Activated CD4-positive, alpha-beta memory T cell treated with anti-CD3 and anti-CD28 coated beads for 36 hours (primary cell): ENCODE measurements around the gene NOS1AP. TPM values are rescaled to one million over a fixed set of nuclear protein-coding genes. Genes with fewer than 3 reads are reported as not detected.

Experiments used
- CTCF ChIA-PET: fragments of 350-600 bp; sonication (Branson Sonifier 250); formaldehyde crosslinking; loops from one replicate; lab custom pipeline; 2021; ENCODE audit warnings: antibody characterized with exemption, inconsistent platforms; lab: Charles Lee
- POLR2A ChIA-PET: fragments of 350-600 bp; sonication (Branson Sonifier 250); formaldehyde crosslinking; loops from one replicate; lab custom pipeline; 2021; ENCODE audit warnings: antibody characterized with exemption; lab: Charles Lee
- DNase-seq: peaks from one replicate; pipeline ENCODE4 v3.0.0-alpha.2; 2020
- H3K27ac Mint-ChIP-seq: one replicate; pipeline ENCODE4 v1.8.0; 2021; ENCODE audit warnings: mixed read lengths
- H3K27me3 Mint-ChIP-seq: one replicate; pipeline ENCODE4 v1.8.0; 2021; ENCODE audit warnings: mixed read lengths
- H3K36me3 Mint-ChIP-seq: one replicate; pipeline ENCODE4 v1.8.0; 2021; ENCODE audit warnings: mixed read lengths
- H3K4me1 Mint-ChIP-seq: one replicate; pipeline ENCODE4 v1.8.0; 2021; ENCODE audit warnings: low read depth, mixed read lengths
- H3K4me3 Mint-ChIP-seq: one replicate; pipeline ENCODE4 v1.8.0; 2021; ENCODE audit warnings: mild to moderate bottlenecking, mixed read lengths
- H3K9me3 Mint-ChIP-seq: one replicate; pipeline ENCODE4 v1.8.0; 2021; ENCODE audit warnings: mixed read lengths
- intact Hi-C: fragments of 100-400 bp; cut with micrococcal nuclease; formaldehyde crosslinking; loops from one replicate; pipeline ENCODE4 v1.15.1; 2023
- total RNA-seq, 2 experiments: library from RNA; stranded (reverse); gene quantifications; one replicate each; pipeline ENCODE4 v1.2.3, GENCODE V29; 2021

The NOS1AP gene
- total RNA-seq, 2 experiments from 2014 or later: 0.12 TPM; not detected in 1

GRCh38 chr1:162314206-162314605, 244.7 kb downstream of the NOS1AP start:
- POLR2A ChIA-PET: no interaction called here
- peaks cover 11% of the 10 kb centered on the region for H3K27me3 Mint-ChIP-seq
- CTCF ChIA-PET: no interaction called here
- no peaks in the 10 kb centered on the region for H3K9me3 Mint-ChIP-seq
- no peak for DNase-seq
- intact Hi-C loops: no loop called here
- H3K36me3 Mint-ChIP-seq: no peaks in the 10 kb centered on the region
- H3K27ac Mint-ChIP-seq: no peak overlapping the region
- no peaks in the 10 kb centered on the region for H3K4me1 Mint-ChIP-seq
- H3K4me3 Mint-ChIP-seq: no peak overlapping the region

GRCh38 chr1:162315673-162316072, 246.2 kb downstream of the NOS1AP start:
- no peak for DNase-seq
- CTCF ChIA-PET: no interaction called here
- intact Hi-C loops: no loop called here

GRCh38 chr1:162316187-162316586, 246.7 kb downstream of the NOS1AP start:
- intact Hi-C loops: no loop called here
- Mint-ChIP-seq H3K9me3 (no peaks in the 10 kb centered on the region), H3K36me3 (no peaks in the 10 kb centered on the region), H3K4me1 (no peaks in the 10 kb centered on the region), H3K27ac (no peak overlapping the region), H3K4me3 (no peak overlapping the region), H3K27me3 (peaks cover 20% of the 10 kb centered on the region)
- no peak for DNase-seq
- ChIA-PET POLR2A (no interaction called here), CTCF (no interaction called here)

More at GRCh38 chr1:162315673-162316072, 246.2 kb downstream of the NOS1AP start:
- Mint-ChIP-seq H3K36me3 (no peaks in the 10 kb centered on the region), H3K4me3 (no peak overlapping the region), H3K9me3 (no peaks in the 10 kb centered on the region), H3K27ac (no peak overlapping the region), H3K27me3 (peaks cover 20% of the 10 kb centered on the region), H3K4me1 (no peaks in the 10 kb centered on the region)
- POLR2A ChIA-PET: no interaction called here

- H3K4me3 Mint-ChIP-seq: no peak overlapping the region
- ChIA-PET POLR2A (no interaction called here), CTCF (no interaction called here)
- no peaks in the 10 kb centered on the region for H3K36me3 Mint-ChIP-seq
- H3K27me3 Mint-ChIP-seq: peaks cover 22% of the 10 kb centered on the region
- no peaks in the 10 kb centered on the region for H3K9me3 Mint-ChIP-seq
- intact Hi-C loops: no loop called here
- no peak overlapping the region for H3K27ac Mint-ChIP-seq
- no peak for DNase-seq
- H3K4me1 Mint-ChIP-seq: no peaks in the 10 kb centered on the region
These were observed 248.1 kb downstream of the NOS1AP start for GRCh38 chr1:162317621-162318020.

GRCh38 chr1:162319493-162320175, 250.1 kb downstream of the NOS1AP start:
- Mint-ChIP-seq H3K9me3 (no peaks in the 10 kb centered on the region), H3K27ac (no peak overlapping the region), H3K4me3 (no peak overlapping the region), H3K27me3 (peaks cover 18% of the 10 kb centered on the region), H3K36me3 (no peaks in the 10 kb centered on the region), H3K4me1 (no peaks in the 10 kb centered on the region)
- no peak for DNase-seq
- CTCF ChIA-PET: no interaction called here
- POLR2A ChIA-PET: no interaction called here
- intact Hi-C loops: no loop called here

- Mint-ChIP-seq H3K27me3 (peaks cover 20% of the 10 kb centered on the region), H3K27ac (no peak overlapping the region), H3K4me1 (no peaks in the 10 kb centered on the region), H3K36me3 (no peaks in the 10 kb centered on the region), H3K9me3 (no peaks in the 10 kb centered on the region), H3K4me3 (no peak overlapping the region)
- no peak for DNase-seq
- POLR2A ChIA-PET: no interaction called here
- intact Hi-C loops: no loop called here
- CTCF ChIA-PET: no interaction called here
These were observed 252.4 kb downstream of the NOS1AP start for GRCh38 chr1:162321809-162322422.

GRCh38 chr1:162323023-162323422, 253.5 kb downstream of the NOS1AP start:
- no peak for DNase-seq
- Mint-ChIP-seq H3K27ac (no peak overlapping the region), H3K36me3 (no peaks in the 10 kb centered on the region), H3K4me3 (no peak overlapping the region), H3K27me3 (peaks cover 15% of the 10 kb centered on the region), H3K9me3 (no peaks in the 10 kb centered on the region), H3K4me1 (no peaks in the 10 kb centered on the region)
- intact Hi-C loops: no loop called here
- ChIA-PET CTCF (no interaction called here), POLR2A (no interaction called here)

- intact Hi-C loops: no loop called here
- Mint-ChIP-seq H3K9me3 (no peaks in the 10 kb centered on the region), H3K27ac (no peak overlapping the region), H3K36me3 (no peaks in the 10 kb centered on the region), H3K4me3 (no peak overlapping the region), H3K4me1 (no peaks in the 10 kb centered on the region), H3K27me3 (peaks cover 11% of the 10 kb centered on the region)
- CTCF ChIA-PET: no interaction called here
- POLR2A ChIA-PET: no interaction called here
- DNase-seq: no peak
These were observed 254.9 kb downstream of the NOS1AP start for GRCh38 chr1:162324396-162324795.

- Mint-ChIP-seq H3K36me3 (no peaks in the 10 kb centered on the region), H3K27ac (no peak overlapping the region), H3K4me3 (no peak overlapping the region), H3K27me3 (peaks cover 4% of the 10 kb centered on the region), H3K4me1 (no peaks in the 10 kb centered on the region), H3K9me3 (no peaks in the 10 kb centered on the region)
- no peak for DNase-seq
- ChIA-PET CTCF (no interaction called here), POLR2A (no interaction called here)
- intact Hi-C loops: no loop called here
These were observed 257.1 kb downstream of the NOS1AP start for GRCh38 chr1:162326559-162326958.

- Mint-ChIP-seq H3K9me3 (no peaks in the 10 kb centered on the region), H3K27ac (no peak overlapping the region), H3K4me3 (no peak overlapping the region), H3K36me3 (no peaks in the 10 kb centered on the region), H3K27me3 (peaks cover 4% of the 10 kb centered on the region), H3K4me1 (no peaks in the 10 kb centered on the region)
- CTCF ChIA-PET: no interaction called here
- intact Hi-C loops: no loop called here
- POLR2A ChIA-PET: no interaction called here
- DNase-seq: no peak
These were observed 257.8 kb downstream of the NOS1AP start for GRCh38 chr1:162327144-162327787.

- Mint-ChIP-seq H3K4me1 (no peaks in the 10 kb centered on the region), H3K4me3 (no peak overlapping the region), H3K36me3 (no peaks in the 10 kb centered on the region), H3K27me3 (peaks cover 2% of the 10 kb centered on the region), H3K9me3 (no peaks in the 10 kb centered on the region), H3K27ac (no peak overlapping the region)
- POLR2A ChIA-PET: no interaction called here
- intact Hi-C loops: no loop called here
- DNase-seq: no peak
- CTCF ChIA-PET: no interaction called here
These were observed 258.3 kb downstream of the NOS1AP start for GRCh38 chr1:162327788-162328165.

GRCh38 chr1:162328512-162328911, 259.0 kb downstream of the NOS1AP start:
- DNase-seq: no peak
- Mint-ChIP-seq H3K4me1 (no peaks in the 10 kb centered on the region), H3K36me3 (no peaks in the 10 kb centered on the region), H3K4me3 (no peak overlapping the region), H3K9me3 (no peaks in the 10 kb centered on the region), H3K27ac (no peak overlapping the region), H3K27me3 (peaks cover 2% of the 10 kb centered on the region)
- intact Hi-C loops: no loop called here
- CTCF ChIA-PET: no interaction called here
- POLR2A ChIA-PET: no interaction called here

GRCh38 chr1:162329826-162330225, 260.3 kb downstream of the NOS1AP start:
- H3K27ac Mint-ChIP-seq: no peak overlapping the region
- H3K4me1 Mint-ChIP-seq: no peaks in the 10 kb centered on the region
- ChIA-PET CTCF (no interaction called here), POLR2A (no interaction called here)
- no peak for DNase-seq
- no peaks in the 10 kb centered on the region for H3K36me3 Mint-ChIP-seq
- intact Hi-C loops: no loop called here
- H3K4me3 Mint-ChIP-seq: no peak overlapping the region
- H3K27me3 Mint-ChIP-seq: peaks cover 2% of the 10 kb centered on the region
- no peaks in the 10 kb centered on the region for H3K9me3 Mint-ChIP-seq
